Keratinocyte (primary cell): ENCODE data around the gene EGFLAM. TPM values are rescaled to one million over a fixed set of nuclear protein-coding genes. Genes with fewer than 3 reads are reported as not detected.

Experiments used
- DNase-seq: peaks from one replicate; pipeline ENCODE4 v3.0.0-alpha.2; 2011; ENCODE audit warnings: low read depth, missing footprints, low spot score
- FAIRE-seq: peaks from 2 replicates; lab custom pipeline; 2011; peaks lifted over from hg19 to GRCh38; lab: Jason Lieb, UNC
- H2AFZ ChIP-seq: 2 replicates; pipeline ENCODE4 v1.6.0; 2012; ENCODE audit warnings: low read length, control low read depth, inconsistent platforms; ENCODE audit not compliant: control insufficient read depth
- H3K27ac ChIP-seq: 2 replicates; pipeline ENCODE4 v1.5.1; 2011; ENCODE audit warnings: low read length; ENCODE audit not compliant: control insufficient read depth, insufficient read depth
- H3K27me3 ChIP-seq: 3 replicates; pipeline ENCODE4 v1.6.0; 2011; ENCODE audit warnings: low read length; ENCODE audit not compliant: control insufficient read depth, insufficient read depth; ENCODE audit errors: extremely low read depth
- H3K36me3 ChIP-seq, 2 experiments: 2 replicates in 1 of 2; 3 replicates in 1 of 2; pipeline ENCODE4 v1.5.1; 2011; ENCODE audit warnings: low read length in 2 of 2, mild to moderate bottlenecking in 1 of 2; ENCODE audit not compliant: control insufficient read depth in 2 of 2, insufficient read depth in 2 of 2; ENCODE audit errors: extremely low read depth in 1 of 2
- H3K4me1 ChIP-seq: 3 replicates; pipeline ENCODE4 v1.5.1; 2011; ENCODE audit warnings: low read length; ENCODE audit not compliant: control insufficient read depth, insufficient read depth; ENCODE audit errors: extremely low read depth
- H3K4me2 ChIP-seq: 3 replicates; pipeline ENCODE4 v1.6.0; 2011; ENCODE audit warnings: low read depth, low read length; ENCODE audit not compliant: control insufficient read depth, insufficient read depth; ENCODE audit errors: extremely low read depth
- H3K4me3 ChIP-seq, 3 experiments: fragments of 200-600 bp in 1 of 3; sonication (generic) in 1 of 3; 2 replicates in 2 of 3; 3 replicates in 1 of 3; pipeline ENCODE4 v1.5.1; 2011 to 2016; ENCODE audit warnings: low read length in 3 of 3, mild to moderate bottlenecking in 3 of 3, control low read depth in 2 of 3, inconsistent platforms in 1 of 3, low read depth in 1 of 3, mixed read lengths in 1 of 3, mixed run types in 1 of 3, moderate library complexity in 1 of 3; ENCODE audit not compliant: control insufficient read depth in 2 of 3, insufficient read depth in 2 of 3; ENCODE audit errors: extremely low read depth in 1 of 3
- H3K79me2 ChIP-seq: 2 replicates; pipeline ENCODE4 v1.6.0; 2012; ENCODE audit warnings: low read length; ENCODE audit not compliant: control insufficient read depth, insufficient read depth
- H3K9ac ChIP-seq: 3 replicates; pipeline ENCODE4 v1.6.0; 2011; ENCODE audit warnings: low read length; ENCODE audit not compliant: control insufficient read depth, insufficient read depth; ENCODE audit errors: extremely low read depth
- H3K9me1 ChIP-seq: 3 replicates; pipeline ENCODE4 v1.6.0; 2011; ENCODE audit warnings: low read length; ENCODE audit not compliant: control insufficient read depth, insufficient read depth; ENCODE audit errors: extremely low read depth
- H3K9me3 ChIP-seq: 2 replicates; pipeline ENCODE4 v1.5.1; 2012; ENCODE audit warnings: low read depth, low read length; ENCODE audit not compliant: control insufficient read depth
- H4K20me1 ChIP-seq: 3 replicates; pipeline ENCODE4 v1.6.0; 2011; ENCODE audit warnings: low read length; ENCODE audit not compliant: control insufficient read depth, insufficient read depth; ENCODE audit errors: extremely low read depth
- CTCF ChIP-seq, 3 experiments: IDR thresholded peaks in 1 of 3; conservative IDR thresholded peaks in 1 of 3; optimal IDR thresholded peaks in 1 of 3; 2 replicates in 2 of 3; 3 replicates in 1 of 3; pipeline versions ENCODE3 to v1.5.1; 2011; ENCODE audit warnings: low read length in 3 of 3, mild to moderate bottlenecking in 3 of 3, moderate library complexity in 2 of 3, control low read depth in 1 of 3, inconsistent platforms in 1 of 3; ENCODE audit not compliant: insufficient read depth in 2 of 3; ENCODE audit errors: extremely low read depth in 1 of 3
- EZH2 ChIP-seq: IDR thresholded peaks from one replicate; pipeline ENCODE4 v1.6.1; 2012; ENCODE audit warnings: inconsistent platforms, mild to moderate bottlenecking, low read length, moderate library complexity
- dilution Hi-C: fragments of 300-500 bp; cut with MboI; formaldehyde crosslinking; loops from one replicate; pipeline ENCODE4 v1.7.0; 2020; ENCODE audit warnings: low sequenced_read_pairs; ENCODE audit not compliant: extremely low pct_ligation_motif_present
- polyA plus RNA-seq, 5 experiments: library from polyadenylated mRNA; depleted of rRNA in 3 of 5; stranded (reverse) in 3 of 5; stranded (forward) in 1 of 5; unstranded in 1 of 5; fragments of >200 nt; gene quantifications; 1 replicate in 1 of 5; 2 replicates in 3 of 5; 3 replicates in 1 of 5; pipeline versions ENCODE4 v1.2.1 to v1.2.3, GENCODE V29; 2011 to 2012; ENCODE audit warnings: missing spikeins in 2 of 5, low read depth in 1 of 5, low replicate concordance in 1 of 5

The EGFLAM gene
- polyA plus RNA-seq, 1 donor (not counting 4 experiments of a cell fraction or from before 2014, with no cell fraction given), result not detected

- no peaks in the 10 kb centered on the region for H3K79me2 ChIP-seq
- H3K9me1 ChIP-seq, result no peaks in the 10 kb centered on the region
- H3K9ac ChIP-seq, result no peak overlapping the region
- no peak for FAIRE-seq
- TF ChIP-seq EZH2, result no peak
- TF ChIP-seq CTCF (optimal IDR thresholded peaks at IDR 0.05 in 1 of 3, IDR thresholded peaks at IDR 0.05 in 1 of 3, conservative IDR thresholded peaks at IDR 0.05 in 1 of 3; ENCODE audit: extremely low read depth in 1 of 3, insufficient read depth in 2 of 3, low read length in 3 of 3), result no peak
- H2AFZ ChIP-seq, result no peak overlapping the region
- no peaks in the 10 kb centered on the region for H3K9me3 ChIP-seq
- no peaks in the 10 kb centered on the region for H4K20me1 ChIP-seq
- H3K4me1 ChIP-seq, result peaks cover 2% of the 10 kb centered on the region
- H3K4me3 ChIP-seq, result no peak overlapping the region
- dilution Hi-C loops, result no loop called here
- H3K4me2 ChIP-seq, result no peak overlapping the region
- DNase-seq, result no peak
- no peaks in the 10 kb centered on the region for H3K27me3 ChIP-seq
- no peak overlapping the region for H3K27ac ChIP-seq
- no peaks in the 10 kb centered on the region for H3K36me3 ChIP-seq
Measured at GRCh38 chr5:38316544-38317224, 58.3 kb downstream of the EGFLAM start.

- no peaks in the 10 kb centered on the region for H3K9me1 ChIP-seq
- H3K9ac ChIP-seq, result no peak overlapping the region
- H3K4me2 ChIP-seq, result no peak overlapping the region
- no peaks in the 10 kb centered on the region for H3K36me3 ChIP-seq
- DNase-seq (no peak), FAIRE-seq (no peak)
- no peaks in the 10 kb centered on the region for H3K9me3 ChIP-seq
- dilution Hi-C loops, result no loop called here
- no peak overlapping the region for H3K4me3 ChIP-seq
- TF ChIP-seq CTCF (optimal IDR thresholded peaks at IDR 0.05 in 1 of 3, IDR thresholded peaks at IDR 0.05 in 1 of 3, conservative IDR thresholded peaks at IDR 0.05 in 1 of 3; ENCODE audit: extremely low read depth in 1 of 3, insufficient read depth in 2 of 3, low read length in 3 of 3), result no peak
- no peak for TF ChIP-seq EZH2
- H4K20me1 ChIP-seq, result no peaks in the 10 kb centered on the region
- H2AFZ ChIP-seq, result no peak overlapping the region
- no peaks in the 10 kb centered on the region for H3K79me2 ChIP-seq
- H3K27me3 ChIP-seq, result no peaks in the 10 kb centered on the region
- no peak overlapping the region for H3K27ac ChIP-seq
- peaks cover 2% of the 10 kb centered on the region for H3K4me1 ChIP-seq
Measured at GRCh38 chr5:38317868-38318267, 59.5 kb downstream of the EGFLAM start.
